PC-3 (cell line): ENCODE data around the gene DNLZ. TPM values are rescaled to one million over a fixed set of nuclear protein-coding genes. Genes with fewer than 3 reads are reported as not detected.

ENCODE experiments used
- ATAC-seq: fragments of 200-7000 bp; cut with Tn5 transposase; 2 replicates; pipeline ENCODE4 v1.9.1; 2020; ENCODE audit warnings: mild to moderate bottlenecking, moderate library complexity
- Bru-seq: library from RNA; stranded (reverse); fragments of 400-500 nt; gene quantifications from one replicate; lab custom pipeline; 2021; lab: Mats Ljungman, UMichigan
- BruChase-seq, 2 experiments: library from RNA; stranded (reverse); fragments of 400-500 nt; gene quantifications; one replicate each; lab custom pipeline; 2021; lab: Mats Ljungman, UMichigan
- BruUV-seq: library from RNA; stranded (reverse); fragments of 400-500 nt; replicated peaks from 2 replicates; lab custom pipeline; 2021; lab: Mats Ljungman, UMichigan
- CTCF ChIA-PET: fragments of 300-600 bp; sonication (Branson Sonifier 250); formaldehyde crosslinking; loops from one replicate; lab custom pipeline; 2022; ENCODE audit warnings: antibody characterized with exemption; lab: Charles Lee
- POLR2A ChIA-PET: fragments of 300-600 bp; sonication (Branson Sonifier 250); formaldehyde crosslinking; loops from one replicate; lab custom pipeline; 2022; ENCODE audit warnings: antibody characterized with exemption; ENCODE audit not compliant: unreplicated experiment; lab: Charles Lee
- DNase-seq: peaks from one replicate; pipeline ENCODE4 v3.0.0-alpha.2; 2015
- H2AFZ ChIP-seq: fragments of 300-600 bp; sonication (generic); 2 replicates; pipeline ENCODE4 v1.6.0; 2016; ENCODE audit warnings: antibody characterized with exemption, low read length
- H3F3A ChIP-seq: fragments of 300-600 bp; sonication (generic); one replicate; pipeline ENCODE4 v1.6.0; 2017; ENCODE audit warnings: antibody characterized with exemption, low read length, control low read depth, mild to moderate bottlenecking; ENCODE audit not compliant: unreplicated experiment
- H3K27ac ChIP-seq: fragments of 300-600 bp; sonication (generic); 2 replicates; pipeline ENCODE4 v1.5.1; 2016; ENCODE audit warnings: mild to moderate bottlenecking, low read length
- H3K27me3 ChIP-seq: fragments of 300-600 bp; sonication (generic); 2 replicates; pipeline ENCODE4 v1.6.1; 2016; ENCODE audit warnings: low read length, mixed read lengths
- H3K36me3 ChIP-seq: fragments of 300-600 bp; sonication (generic); 2 replicates; pipeline ENCODE4 v1.6.1; 2016; ENCODE audit warnings: low read depth, mixed run types, low read length, mixed read lengths
- H3K4me1 ChIP-seq: fragments of 300-600 bp; sonication (generic); 2 replicates; pipeline ENCODE4 v1.5.1; 2016; ENCODE audit warnings: low read length; ENCODE audit not compliant: insufficient read depth
- H3K4me2 ChIP-seq: fragments of 300-600 bp; sonication (generic); 2 replicates; pipeline ENCODE4 v1.6.0; 2016; ENCODE audit warnings: low read length
- H3K4me3 ChIP-seq: fragments of 300-600 bp; sonication (generic); 2 replicates; pipeline ENCODE4 v1.5.1; 2016; ENCODE audit warnings: mild to moderate bottlenecking, low read length, mixed read lengths
- H3K79me2 ChIP-seq: fragments of 300-600 bp; sonication (generic); 2 replicates; pipeline ENCODE4 v1.6.1; 2017; ENCODE audit warnings: low read length, mixed read lengths
- H3K9ac ChIP-seq: fragments of 300-600 bp; sonication (generic); 2 replicates; pipeline ENCODE4 v1.6.0; 2016; ENCODE audit warnings: mild to moderate bottlenecking, low read length
- H3K9me2 ChIP-seq: fragments of 300-600 bp; sonication (generic); replicated peaks from 2 replicates; pipeline ENCODE4 v1.6.1; 2016; ENCODE audit warnings: mixed run types, low read length, mixed read lengths
- H3K9me3 ChIP-seq: fragments of 300-600 bp; sonication (generic); 2 replicates; pipeline ENCODE4 v1.6.1; 2016; ENCODE audit warnings: low read length, mixed read lengths
- H4K20me1 ChIP-seq: fragments of 300-600 bp; sonication (generic); 2 replicates; pipeline ENCODE4 v1.6.1; 2016; ENCODE audit warnings: low read length, mixed read lengths
- EZH2 ChIP-seq: fragments of 300-600 bp; sonication (generic); IDR thresholded peaks from one replicate; pipeline ENCODE4 v1.6.1; 2017; ENCODE audit warnings: antibody characterized with exemption, mild to moderate bottlenecking, low read length; ENCODE audit not compliant: unreplicated experiment
- EZH2phosphoT487 ChIP-seq: fragments of 300-600 bp; sonication (generic); IDR thresholded peaks from 2 replicates; pipeline ENCODE4 v1.6.1; 2018; ENCODE audit warnings: mild to moderate bottlenecking, antibody characterized with exemption, low read length, borderline replicate concordance
- intact Hi-C: fragments of 100-400 bp; cut with micrococcal nuclease; formaldehyde crosslinking; loops from 2 replicates; pipeline ENCODE4 v1.9.0; 2023
- long read RNA-seq: library from polyadenylated mRNA; unstranded; transcript quantifications from one replicate; pipeline ENCODE4 v2.0.0, GENCODE V29; 2021; ENCODE audit not compliant: unreplicated experiment
- total RNA-seq: library from RNA; depleted of rRNA; stranded (reverse); fragments of >200 nt; gene quantifications from 2 replicates; pipeline ENCODE4 v1.2.3, GENCODE V29; 2014; rRNA removed
- TF ChIP-seq, protein P1 (sequence below): fragments of 300-600 bp; sonication (generic); conservative IDR thresholded peaks from 2 replicates; pipeline ENCODE4 v1.5.1; 2017; ENCODE audit warnings: antibody characterized with exemption, low read depth, mild to moderate bottlenecking, low read length

Gene DNLZ
- 51.4 and 64.9 TPM in 2 replicates for total RNA-seq
- Bru-seq, nascent RNA, result percentile 42 among the genes with signal in this experiment
- percentile 47 among the genes with signal in this experiment for BruChase-seq, experiment 1, labeled RNA remaining after a 6-hour chase
- percentile 39 among the genes with signal in this experiment for BruChase-seq, experiment 2, labeled RNA remaining after a 2-hour chase
- long read RNA-seq, transcript DNLZ-201 (3 exons, 724 nt), result major isoform, 14 of 14 reads
- long read RNA-seq, partial matches to known transcripts, result 0 of 14 reads
- long read RNA-seq, other reads (novel, unspliced or antisense), result 0 of 14 reads

- Histone ChIP-seq H3F3A (no peaks in the 10 kb centered on the region), H3K9ac (peak within 1 kb of the TSS; percentile 91), H3K4me2 (peak within 1 kb of the TSS; percentile 80), H3K79me2 (no peaks in the 10 kb centered on the region), H3K36me3 (no peaks in the 10 kb centered on the region), H3K4me3 (peak within 1 kb of the TSS; percentile 71), H2AFZ (peak within 1 kb of the TSS; percentile 42; the same call in 1 of the 2 replicates), H3K4me1 (peaks cover 9% of the 10 kb centered on the region; the same call in 1 of the 2 replicates), H3K9me2 (no peaks in the 10 kb centered on the region), H3K27me3 (no peaks in the 10 kb centered on the region), H3K9me3 (no peaks in the 10 kb centered on the region), H3K27ac (peak within 1 kb of the TSS; percentile 75), H4K20me1 (no peaks in the 10 kb centered on the region)
- ATAC-seq (peak; percentile 90), DNase-seq (peak; percentile 88)
- intact Hi-C loops, result loop anchor here (2.0 kb wide), 1 partner anchor 19 kb away; no protein-coding TSS in a partner anchor
- CTCF ChIA-PET, result interaction anchor here (0.6 to 1.0 kb wide), 3 partner anchors 17 to 135 kb away, joined by 3 to 13 read pairs (median 3); no protein-coding TSS in a partner anchor
- POLR2A ChIA-PET, result interaction anchor here (0.5 to 0.9 kb wide), 10 partner anchors 8 to 402 kb away, joined by 3 to 7 read pairs (median 3); no protein-coding TSS in a partner anchor
- no peak for TF ChIP-seq EZH2
- TF ChIP-seq, protein P1, sequence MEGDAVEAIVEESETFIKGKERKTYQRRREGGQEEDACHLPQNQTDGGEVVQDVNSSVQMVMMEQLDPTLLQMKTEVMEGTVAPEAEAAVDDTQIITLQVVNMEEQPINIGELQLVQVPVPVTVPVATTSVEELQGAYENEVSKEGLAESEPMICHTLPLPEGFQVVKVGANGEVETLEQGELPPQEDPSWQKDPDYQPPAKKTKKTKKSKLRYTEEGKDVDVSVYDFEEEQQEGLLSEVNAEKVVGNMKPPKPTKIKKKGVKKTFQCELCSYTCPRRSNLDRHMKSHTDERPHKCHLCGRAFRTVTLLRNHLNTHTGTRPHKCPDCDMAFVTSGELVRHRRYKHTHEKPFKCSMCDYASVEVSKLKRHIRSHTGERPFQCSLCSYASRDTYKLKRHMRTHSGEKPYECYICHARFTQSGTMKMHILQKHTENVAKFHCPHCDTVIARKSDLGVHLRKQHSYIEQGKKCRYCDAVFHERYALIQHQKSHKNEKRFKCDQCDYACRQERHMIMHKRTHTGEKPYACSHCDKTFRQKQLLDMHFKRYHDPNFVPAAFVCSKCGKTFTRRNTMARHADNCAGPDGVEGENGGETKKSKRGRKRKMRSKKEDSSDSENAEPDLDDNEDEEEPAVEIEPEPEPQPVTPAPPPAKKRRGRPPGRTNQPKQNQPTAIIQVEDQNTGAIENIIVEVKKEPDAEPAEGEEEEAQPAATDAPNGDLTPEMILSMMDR, result peak; percentile 74
- BruUV-seq, result no TSS peak
Measured at GRCh38 chr9:136363106-136363948, at the start of gene DNLZ. Gene DNLZ, minus strand, starts transcription at chr9:136363744. Its CDS starts 30 bp downstream, at chr9:136363714.

DNA sequence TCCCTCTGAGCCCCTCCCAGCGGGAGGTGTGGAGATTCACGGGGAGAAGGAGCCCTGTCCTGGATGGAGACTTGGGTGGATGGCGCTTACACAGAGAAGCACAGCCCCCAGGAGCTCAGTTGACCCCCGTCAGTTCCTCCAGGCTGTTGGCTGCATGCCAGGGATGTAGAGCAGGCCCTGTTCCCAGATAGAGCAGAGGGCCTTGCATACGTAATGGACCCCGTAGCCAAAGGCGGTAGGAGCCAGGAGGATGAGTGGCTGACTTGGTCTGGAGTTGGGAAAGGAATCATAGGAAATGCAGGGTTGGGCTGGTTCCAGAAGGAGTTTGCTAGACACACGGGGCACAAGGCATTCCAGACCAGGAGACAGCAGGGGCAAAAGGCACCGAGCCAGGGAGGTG, 49.4 kb upstream of the DNLZ start:
- H2AFZ ChIP-seq, result no peak overlapping the region
- DNase-seq (no peak), ATAC-seq (no peak)
- peaks cover 10% of the 10 kb centered on the region; the same call in 1 of the 2 replicates for H4K20me1 ChIP-seq
- H3K36me3 ChIP-seq, result peaks cover 31% of the 10 kb centered on the region
- H3K27ac ChIP-seq, result no peak overlapping the region
- H3K9me2 ChIP-seq, result no peaks in the 10 kb centered on the region
- no TSS peak for BruUV-seq
- H3K27me3 ChIP-seq, result no peaks in the 10 kb centered on the region
- no peaks in the 10 kb centered on the region for H3F3A ChIP-seq
- ChIA-PET POLR2A (no interaction called here), CTCF (no interaction called here)
- H3K79me2 ChIP-seq, result peaks cover 44% of the 10 kb centered on the region
- no peak for TF ChIP-seq EZH2
- H3K4me1 ChIP-seq, result peaks cover 18% of the 10 kb centered on the region; the same call in 1 of the 2 replicates
- intact Hi-C loops, result no loop called here
- H3K9ac ChIP-seq, result no peak overlapping the region
- no peaks in the 10 kb centered on the region for H3K9me3 ChIP-seq
- H3K4me2 ChIP-seq, result no peak overlapping the region
- H3K4me3 ChIP-seq, result no peak overlapping the region

DNA sequence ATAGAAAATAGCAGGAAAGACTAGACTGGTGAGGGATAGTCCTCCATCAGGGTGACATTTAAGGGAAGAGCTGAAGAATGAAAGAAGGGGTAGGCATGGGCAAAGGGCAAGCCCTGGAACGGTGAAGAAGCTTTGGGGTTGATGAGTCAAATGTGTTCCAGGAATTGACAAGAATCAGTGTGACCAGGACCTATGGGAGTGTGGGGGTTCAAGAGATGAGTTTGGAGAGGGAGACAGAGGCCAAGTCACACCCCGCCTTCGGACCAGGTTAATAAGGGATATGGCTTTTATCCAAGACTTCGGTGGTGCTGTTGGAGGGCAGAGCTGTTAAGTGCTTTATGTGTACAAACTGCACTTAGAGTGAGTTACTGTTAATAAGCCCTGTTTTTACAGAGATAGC, 47.8 kb upstream of the DNLZ start:
- H2AFZ ChIP-seq, result no peak overlapping the region
- no TSS peak for BruUV-seq
- no peak for ATAC-seq
- no peaks in the 10 kb centered on the region for H3K9me3 ChIP-seq
- ChIA-PET CTCF (no interaction called here), POLR2A (interaction anchor here (0.6 kb wide), 1 partner anchor 131 kb away, joined by 4 read pairs; no protein-coding TSS in a partner anchor)
- H3K4me1 ChIP-seq, result peaks cover 18% of the 10 kb centered on the region; the same call in 1 of the 2 replicates
- H3K36me3 ChIP-seq, result peaks cover 28% of the 10 kb centered on the region
- H3F3A ChIP-seq, result no peaks in the 10 kb centered on the region
- peak overlapping the region; percentile 93 for H3K4me3 ChIP-seq
- peaks cover 10% of the 10 kb centered on the region; the same call in 1 of the 2 replicates for H4K20me1 ChIP-seq
- no peaks in the 10 kb centered on the region for H3K27me3 ChIP-seq
- no peak for DNase-seq
- TF ChIP-seq EZH2phosphoT487 (no peak), EZH2 (no peak)
- TF ChIP-seq, protein P1, result no peak
- no peaks in the 10 kb centered on the region for H3K9me2 ChIP-seq
- H3K4me2 ChIP-seq, result peak overlapping the region; percentile 86
- no peak overlapping the region for H3K27ac ChIP-seq
- peaks cover 44% of the 10 kb centered on the region for H3K79me2 ChIP-seq
- intact Hi-C loops, result no loop called here
- H3K9ac ChIP-seq, result peak overlapping the region; percentile 95
